Measurements from ENCODE around the gene ATAD3C. TPM values are rescaled to one million over a fixed set of nuclear protein-coding genes. Genes with fewer than 3 reads are reported as not detected.
"Not testable (repeated sequence)": the region's sequence is repeated elsewhere in the genome, so short reads cannot be mapped to it uniquely, and the experiment has no call there.

ATAD3C gene
- total and polyA plus RNA-seq, 11 donors, result 0.12 to 3.4 (median 0.53) TPM; not detected in 2

GRCh38 chr1:1504777-1505365, 55.4 kb downstream of the ATAD3C start:
- not testable (repeated sequence) for H3K9me3 ChIP-seq, H3K36me3 ChIP-seq, H3K27me3 ChIP-seq
- ATAC-seq, result peak; percentile 16 to 52 (median 33)
- TF ChIP-seq CTCF (IDR thresholded peaks at IDR 0.05), result peak; percentile 55 to 77 (median 60)
- Histone ChIP-seq H3K27ac (peak overlapping the region; percentile 19 to 86 (median 76)), H3K4me3 (peak overlapping the region in 10 of 12 donors; percentile 5 to 46 (median 32)), H3K4me1 (peaks cover 0 to 15% (median 7%) of the 10 kb centered on the region in 12 donors)
- 33 to 43% (median 37%) methylated on average over 16 of the region's 16 CpGs for WGBS, 4 donors
- intact Hi-C loops (cut with DNase I), result loop anchor here in 6 of 10 donors (5.0 to 10.0 kb wide), 3 partner anchors 63 to 130 kb away; partner anchors contain the start of genes AURKAIP1 (in 5 of the 6) and MRPL20 (in 3 of the 6)
- DNase-seq, result peak; percentile 55 to 83 (median 66)

- not testable (repeated sequence) for H3K9me3 ChIP-seq, H3K27me3 ChIP-seq, H3K36me3 ChIP-seq
- peaks cover 0 to 15% (median 7%) of the 10 kb centered on the region in 12 donors for H3K4me1 ChIP-seq
- TF ChIP-seq CTCF (IDR thresholded peaks at IDR 0.05), result peak in 10 of 12 donors; percentile 17 to 48 (median 31)
- ATAC-seq, result peak in 3 of 4 donors; percentile 40 to 77 (median 58)
- peak overlapping the region in 10 of 12 donors; percentile 5 to 46 (median 32) for H3K4me3 ChIP-seq
- H3K27ac ChIP-seq, result peak overlapping the region; percentile 19 to 86 (median 76)
- 2 to 25% (median 8%) methylated on average over 10 to 17 of the region's 22 CpGs for WGBS, 4 donors
- intact Hi-C loops (cut with DNase I), result loop anchor here in 6 of 10 donors (10.0 kb wide), 2 partner anchors 101 to 131 kb away; partner anchors contain the start of genes AURKAIP1 (in 5 of the 6) and MRPL20 (in 3 of the 6)
- DNase-seq, result peak in 4 of 5 donors; percentile 39 to 63 (median 54)
Observed at GRCh38 chr1:1505366-1505798, 55.9 kb downstream of the ATAD3C start.

- intact Hi-C loops (cut with DNase I), result loop anchor here in 6 of 10 donors (10.0 kb wide), 2 partner anchors 101 to 131 kb away; partner anchors contain the start of genes AURKAIP1 (in 5 of the 6) and MRPL20 (in 3 of the 6)
- not testable (repeated sequence) for H3K27me3 ChIP-seq, H3K36me3 ChIP-seq, ATAC-seq, H3K9me3 ChIP-seq, DNase-seq
- Histone ChIP-seq H3K4me3 (peak overlapping the region in 4 of 12 donors; percentile 32 to 46 (median 42)), H3K4me1 (peaks cover 0 to 16% (median 10%) of the 10 kb centered on the region in 12 donors), H3K27ac (peak overlapping the region in 11 of 12 donors; percentile 26 to 86 (median 74))
- WGBS, 4 donors, result 79 to 82% (median 79%) methylated on average over 5 of the region's 5 CpGs
Observed at GRCh38 chr1:1505801-1506200, 56.3 kb downstream of the ATAD3C start.

GRCh38 chr1:1507305-1507704, 57.8 kb downstream of the ATAD3C start:
- ATAC-seq (no peak), DNase-seq (no peak)
- no peak for TF ChIP-seq CTCF (IDR thresholded peaks at IDR 0.05)
- TF ChIP-seq POLR2A (IDR thresholded peaks at IDR 0.05), result no peak
- Histone ChIP-seq H3K9me3 (no peaks in the 10 kb centered on the region), H3K27me3 (no peaks in the 10 kb centered on the region), H3K36me3 (no peaks in the 10 kb centered on the region), H3K4me3 (no peak overlapping the region), H3K27ac (no peak overlapping the region), H3K4me1 (peaks cover 0 to 23% (median 15%) of the 10 kb centered on the region in 12 donors)
- 92 to 96% (median 95%) methylated on average over 4 of the region's 4 CpGs for WGBS, 4 donors
- intact Hi-C loops (cut with DNase I), result loop anchor here in 6 of 10 donors (10.0 kb wide), 2 partner anchors 103 to 133 kb away; partner anchors contain the start of genes AURKAIP1 (in 5 of the 6) and MRPL20 (in 3 of the 6)

- not testable (repeated sequence) for H3K36me3 ChIP-seq, H3K9me3 ChIP-seq, H3K27me3 ChIP-seq, H3K4me3 ChIP-seq
- DNase-seq (peak in 2 of 5 donors; percentile 57 to 62), ATAC-seq (peak in 3 of 4 donors; percentile 27 to 61 (median 30))
- Histone ChIP-seq H3K27ac (peak overlapping the region in 7 of 12 donors; percentile 17 to 70 (median 50)), H3K4me1 (peaks cover 0 to 25% (median 15%) of the 10 kb centered on the region in 12 donors)
- WGBS, 4 donors, result 35 to 98% (median 61%) methylated on average over 5 to 32 of the region's 34 CpGs
- intact Hi-C loops (cut with DNase I), result loop anchor here in 6 of 10 donors (10.0 kb wide), 2 partner anchors 104 to 134 kb away; partner anchors contain the start of genes AURKAIP1 (in 5 of the 6) and MRPL20 (in 3 of the 6)
Observed at GRCh38 chr1:1508775-1509464, 59.4 kb downstream of the ATAD3C start.

GRCh38 chr1:1509465-1509850, 60.0 kb downstream of the ATAD3C start:
- 82 to 94% (median 87%) methylated on average over 3 to 18 of the region's 21 CpGs for WGBS, 4 donors
- intact Hi-C loops (cut with DNase I), result loop anchor here in 6 of 10 donors (10.0 kb wide), 2 partner anchors 105 to 135 kb away; partner anchors contain the start of genes AURKAIP1 (in 5 of the 6) and MRPL20 (in 3 of the 6)
- not testable (repeated sequence) for H3K9me3 ChIP-seq, DNase-seq, H3K4me3 ChIP-seq, H3K36me3 ChIP-seq, ATAC-seq, H3K27me3 ChIP-seq
- Histone ChIP-seq H3K27ac (peak overlapping the region in 1 of 12 donors; percentile 70), H3K4me1 (peaks cover 0 to 25% (median 15%) of the 10 kb centered on the region in 12 donors)

Data from heart left ventricle (tissue), 16 donors.